HG02870 (cell line): ENCODE results near the gene HTR4.
"Not testable (repeated sequence)": the region's sequence is repeated elsewhere in the genome, so short reads cannot be mapped to it uniquely, and the experiment has no call there.

Experiments
- ATAC-seq: cut with Tn5 transposase; IDR thresholded peaks from one replicate; pipeline ENCODE4 v1.9.1; 2021; ENCODE audit warnings: mild to moderate bottlenecking, moderate library complexity; ENCODE audit not compliant: unreplicated experiment

HTR4 gene

GRCh38 chr5:148540647-148541046 lies 113.7 kb downstream of the HTR4 start:
- no peak for ATAC-seq

- no peak for ATAC-seq
Measured at GRCh38 chr5:148539851-148540250, 114.5 kb downstream of the HTR4 start.

- ATAC-seq, result no peak
Measured at GRCh38 chr5:148535190-148535589, 119.1 kb downstream of the HTR4 start.

- no peak for ATAC-seq
Measured at GRCh38 chr5:148532969-148533670, 121.2 kb downstream of the HTR4 start.

- ATAC-seq, result not testable (repeated sequence)
Measured at GRCh38 chr5:148529450-148529849, 124.9 kb downstream of the HTR4 start.

- no peak for ATAC-seq
Measured at GRCh38 chr5:148524721-148525120, 129.6 kb downstream of the HTR4 start.

GRCh38 chr5:148523139-148523538 lies 131.2 kb downstream of the HTR4 start:
- ATAC-seq, result no peak

- no peak for ATAC-seq
Measured at GRCh38 chr5:148515460-148515859, 138.9 kb downstream of the HTR4 start.

- ATAC-seq, result no peak
Measured at GRCh38 chr5:148514344-148514743, 140.0 kb downstream of the HTR4 start.

- no peak for ATAC-seq
Measured at GRCh38 chr5:148512498-148512897, 141.8 kb downstream of the HTR4 start.

GRCh38 chr5:148511810-148512347 lies 142.4 kb downstream of the HTR4 start:
- peak; percentile 94 for ATAC-seq

- ATAC-seq, result no peak
Measured at GRCh38 chr5:148509893-148510292, 144.4 kb downstream of the HTR4 start.

- ATAC-seq, result no peak
Measured at GRCh38 chr5:148507648-148508047, 146.7 kb downstream of the HTR4 start.

- no peak for ATAC-seq
Measured at GRCh38 chr5:148499452-148499851, 154.9 kb downstream of the HTR4 start.

- no peak for ATAC-seq
Measured at GRCh38 chr5:148497757-148498156, 156.6 kb downstream of the HTR4 start.

- no peak for ATAC-seq
Measured at GRCh38 chr5:148492351-148492750, 162.0 kb downstream of the HTR4 start.

GRCh38 chr5:148491793-148492184 lies 162.5 kb downstream of the HTR4 start:
- ATAC-seq, result no peak

GRCh38 chr5:148491015-148491792 lies 163.1 kb downstream of the HTR4 start:
- no peak for ATAC-seq

- no peak for ATAC-seq
Measured at GRCh38 chr5:148488757-148489156, 165.6 kb downstream of the HTR4 start.

- no peak for ATAC-seq
Measured at GRCh38 chr5:148486456-148486855, 167.9 kb downstream of the HTR4 start.

- no peak for ATAC-seq
Measured at GRCh38 chr5:148484651-148485050, 169.7 kb downstream of the HTR4 start.

GRCh38 chr5:148483750-148484149 lies 170.6 kb downstream of the HTR4 start:
- no peak for ATAC-seq
